Fibroblast of lung (primary cell): ENCODE data around the gene FOXJ1. TPM values are rescaled to one million over a fixed set of nuclear protein-coding genes. Genes with fewer than 3 reads are reported as not detected.

ENCODE experiments used
- DNase-seq, 2 donors: peaks; one replicate each; pipeline versions ENCODE4 v3.0.0 to v3.0.0-alpha.2; 2010; ENCODE audit warnings: low read depth in 2 of 2
- H2AFZ ChIP-seq: 2 replicates; pipeline ENCODE4 v1.5.1; 2012; ENCODE audit warnings: low read length, control low read depth, inconsistent platforms
- H3K27ac ChIP-seq: 2 replicates; pipeline ENCODE4 v1.5.1; 2011; ENCODE audit warnings: low read length, control low read depth; ENCODE audit not compliant: insufficient read depth
- H3K27me3 ChIP-seq: 2 replicates; pipeline ENCODE4 v1.5.1; 2011; ENCODE audit warnings: mild to moderate bottlenecking, low read length; ENCODE audit not compliant: control insufficient read depth, insufficient read depth
- H3K36me3 ChIP-seq: 2 replicates; pipeline ENCODE4 v1.5.1; 2011; ENCODE audit warnings: low read length; ENCODE audit not compliant: control insufficient read depth, insufficient read depth
- H3K4me1 ChIP-seq: 2 replicates; pipeline ENCODE4 v1.5.1; 2011; ENCODE audit warnings: low read length; ENCODE audit not compliant: control insufficient read depth, insufficient read depth; ENCODE audit errors: extremely low read depth
- H3K4me2 ChIP-seq: 2 replicates; pipeline ENCODE4 v1.5.1; 2011; ENCODE audit warnings: low read length, control low read depth; ENCODE audit not compliant: insufficient read depth; ENCODE audit errors: extremely low read depth
- H3K4me3 ChIP-seq, 4 experiments: fragments of 200-600 bp in 1 of 4; sonication (generic) in 1 of 4; replicated peaks in 1 of 4; 2 replicates each; pipeline ENCODE4 v1.5.1; 2011 to 2016; ENCODE audit warnings: low read length in 4 of 4, low read depth in 3 of 4, mild to moderate bottlenecking in 3 of 4, control low read depth in 2 of 4, inconsistent platforms in 1 of 4, mixed read lengths in 1 of 4; ENCODE audit not compliant: insufficient read depth in 1 of 4; ENCODE audit errors: control extremely low read depth in 1 of 4
- H3K79me2 ChIP-seq: 2 replicates; pipeline ENCODE4 v1.5.1; 2012; ENCODE audit warnings: mild to moderate bottlenecking, low read length, inconsistent platforms; ENCODE audit not compliant: control insufficient read depth, insufficient read depth
- H3K9ac ChIP-seq: 2 replicates; pipeline ENCODE4 v1.5.1; 2011; ENCODE audit warnings: mild to moderate bottlenecking, low read length, control low read depth; ENCODE audit not compliant: insufficient read depth
- H3K9me3 ChIP-seq: 2 replicates; pipeline ENCODE4 v1.5.1; 2012; ENCODE audit warnings: low read depth, low read length; ENCODE audit not compliant: control insufficient read depth, insufficient read depth
- H4K20me1 ChIP-seq: 2 replicates; pipeline ENCODE4 v1.5.1; 2011; ENCODE audit warnings: low read length; ENCODE audit not compliant: control insufficient read depth, insufficient read depth; ENCODE audit errors: extremely low read depth
- CTCF ChIP-seq, 2 donors: IDR thresholded peaks in 1 of 2; conservative IDR thresholded peaks in 1 of 2; 1 replicate in 1 of 2; 2 replicates in 1 of 2; pipeline ENCODE4 v1.5.1; 2011 to 2012; ENCODE audit warnings: low read length in 2 of 2, control low read depth in 1 of 2, inconsistent platforms in 1 of 2, low read depth in 1 of 2, mild to moderate bottlenecking in 1 of 2
- EZH2 ChIP-seq: IDR thresholded peaks from 2 replicates; pipeline ENCODE4 v1.5.1; 2012; ENCODE audit warnings: low read length, control low read depth, mild to moderate bottlenecking; ENCODE audit errors: missing control alignments
- polyA plus RNA-seq, 2 donors: library from polyadenylated mRNA; depleted of rRNA in 1 of 2; stranded (reverse) in 1 of 2; unstranded in 1 of 2; fragments of >200 nt; gene quantifications; 2 replicates each; pipeline ENCODE4 v1.2.1, GENCODE V29; 2011 to 2012; ENCODE audit warnings: missing spikeins in 1 of 2
- total RNA-seq: library from RNA; depleted of rRNA; stranded (reverse); fragments of >200 nt; gene quantifications from 2 replicates; pipeline ENCODE4 v1.2.1, GENCODE V29; 2014

Gene FOXJ1
- total and polyA plus RNA-seq, 2 donors (not counting 1 experiment from before 2014, with no cell fraction given) = not detected

- H3K9me3 ChIP-seq = no peaks in the 10 kb centered on the region
- TF ChIP-seq CTCF (conservative IDR thresholded peaks at IDR 0.05 in 1 of 2, IDR thresholded peaks at IDR 0.05 in 1 of 2; ENCODE audit: low read depth in 1 of 2, low read length in 2 of 2) (no peak), EZH2 (no peak)
These were observed 36.7 kb downstream of the FOXJ1 start for GRCh38 chr17:76104140-76104895.

GRCh38 chr17:76103274-76104139, 37.5 kb downstream of the FOXJ1 start, which contains the start of gene EXOC7:
Gene EXOC7, minus strand, starts transcription at chr17:76103787. Its CDS starts 95 bp downstream, at chr17:76103692.
- H3K9ac ChIP-seq = peak within 1 kb of the TSS; percentile 74
- peaks cover 3% of the 10 kb centered on the region for H3K4me1 ChIP-seq
- H3K9me3 ChIP-seq = no peaks in the 10 kb centered on the region
- H3K4me3 ChIP-seq = peak within 1 kb of the TSS; percentile 63 to 90 (median 82)
- H4K20me1 ChIP-seq = no peaks in the 10 kb centered on the region
- no peak for TF ChIP-seq EZH2
- TF ChIP-seq CTCF (conservative IDR thresholded peaks at IDR 0.05 in 1 of 2, IDR thresholded peaks at IDR 0.05 in 1 of 2; ENCODE audit: low read depth in 1 of 2, low read length in 2 of 2) = no peak
- H2AFZ ChIP-seq = peak within 1 kb of the TSS; percentile 84
- H3K79me2 ChIP-seq = peaks cover 15% of the 10 kb centered on the region
- peak; percentile 79 to 90 for DNase-seq
- H3K36me3 ChIP-seq = peaks cover 5% of the 10 kb centered on the region
- peak within 1 kb of the TSS; percentile 75 for H3K27ac ChIP-seq
- H3K27me3 ChIP-seq = no peaks in the 10 kb centered on the region
- peak within 1 kb of the TSS; percentile 92 for H3K4me2 ChIP-seq

More at GRCh38 chr17:76104140-76104895, 36.7 kb downstream of the FOXJ1 start:
- no peak for DNase-seq
- peak overlapping the region; percentile 84 for H2AFZ ChIP-seq
- H3K36me3 ChIP-seq = peaks cover 5% of the 10 kb centered on the region
- H3K4me2 ChIP-seq = peak overlapping the region; percentile 79
- H3K27me3 ChIP-seq = no peaks in the 10 kb centered on the region
- no peak overlapping the region for H3K9ac ChIP-seq
- peaks cover 3% of the 10 kb centered on the region for H3K4me1 ChIP-seq
- no peaks in the 10 kb centered on the region for H4K20me1 ChIP-seq
- peak overlapping the region; percentile 63 to 90 (median 82) for H3K4me3 ChIP-seq
- H3K79me2 ChIP-seq = peaks cover 15% of the 10 kb centered on the region
- H3K27ac ChIP-seq = peak overlapping the region; percentile 75

- peaks cover 5% of the 10 kb centered on the region for H3K36me3 ChIP-seq
- H3K4me1 ChIP-seq = peaks cover 3% of the 10 kb centered on the region
- H3K79me2 ChIP-seq = peaks cover 15% of the 10 kb centered on the region
- H3K27ac ChIP-seq = peak overlapping the region; percentile 75
- H4K20me1 ChIP-seq = no peaks in the 10 kb centered on the region
- DNase-seq = no peak
- peak overlapping the region; percentile 63 to 90 (median 82) for H3K4me3 ChIP-seq
- H2AFZ ChIP-seq = peak overlapping the region; percentile 69
- H3K27me3 ChIP-seq = no peaks in the 10 kb centered on the region
- peak overlapping the region; percentile 74 for H3K9ac ChIP-seq
- no peaks in the 10 kb centered on the region for H3K9me3 ChIP-seq
- TF ChIP-seq CTCF (conservative IDR thresholded peaks at IDR 0.05 in 1 of 2, IDR thresholded peaks at IDR 0.05 in 1 of 2; ENCODE audit: low read depth in 1 of 2, low read length in 2 of 2) (no peak), EZH2 (no peak)
- peak overlapping the region; percentile 92 for H3K4me2 ChIP-seq
These were observed 38.1 kb downstream of the FOXJ1 start for GRCh38 chr17:76102944-76103273.
